ENCODE measurements around the gene RPS27. TPM values are rescaled to one million over a fixed set of nuclear protein-coding genes. Genes with fewer than 3 reads are reported as not detected.

RPS27 gene
- total and polyA plus RNA-seq, 2 of the 13 experiments (the other 11 are each of a cell fraction or from before 2014, with no cell fraction given) = 3,737 to 9,964 TPM

DNA sequence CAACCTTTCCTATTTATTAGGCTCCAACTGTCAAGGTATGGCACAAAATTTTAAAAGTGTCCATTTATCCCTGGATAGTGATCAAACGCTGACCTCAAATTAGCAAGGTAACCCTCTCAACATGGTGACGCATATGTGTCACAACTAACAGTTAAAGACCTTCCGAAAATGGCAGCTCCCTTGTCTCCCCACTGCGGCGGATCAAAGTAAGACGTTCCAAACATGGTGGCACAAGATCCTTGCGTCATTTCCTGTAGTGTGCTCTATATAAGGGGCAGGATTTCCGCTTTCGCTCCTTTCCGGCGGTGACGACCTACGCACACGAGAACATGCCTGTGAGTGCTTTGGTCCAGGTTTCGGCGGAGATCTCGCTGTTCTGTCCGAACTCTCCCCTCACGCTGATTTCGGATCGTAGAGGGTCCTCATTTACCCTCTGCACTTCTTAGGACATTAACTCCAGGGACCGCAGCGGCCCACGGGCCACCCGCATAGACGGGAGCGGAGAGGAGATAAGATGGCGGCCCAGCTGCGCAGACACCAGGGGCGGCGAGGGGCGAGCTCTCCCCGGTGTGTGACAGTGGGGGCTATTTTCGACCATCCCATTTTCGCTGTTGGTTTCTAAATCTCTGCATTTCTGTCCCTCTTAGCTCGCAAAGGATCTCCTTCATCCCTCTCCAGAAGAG is at the start of gene RPS27 (continued):
- TF ChIP-seq ZNF232 (CRISPR knock-in tag; IDR thresholded peaks at IDR 0.05; ENCODE audit: borderline replicate concordance) = peak; percentile 88; the same call in 1 of the 2 replicates
- TF ChIP-seq ZNF331 (CRISPR knock-in tag; IDR thresholded peaks at IDR 0.05) = peak; percentile 84
- TF ChIP-seq, protein P1, sequence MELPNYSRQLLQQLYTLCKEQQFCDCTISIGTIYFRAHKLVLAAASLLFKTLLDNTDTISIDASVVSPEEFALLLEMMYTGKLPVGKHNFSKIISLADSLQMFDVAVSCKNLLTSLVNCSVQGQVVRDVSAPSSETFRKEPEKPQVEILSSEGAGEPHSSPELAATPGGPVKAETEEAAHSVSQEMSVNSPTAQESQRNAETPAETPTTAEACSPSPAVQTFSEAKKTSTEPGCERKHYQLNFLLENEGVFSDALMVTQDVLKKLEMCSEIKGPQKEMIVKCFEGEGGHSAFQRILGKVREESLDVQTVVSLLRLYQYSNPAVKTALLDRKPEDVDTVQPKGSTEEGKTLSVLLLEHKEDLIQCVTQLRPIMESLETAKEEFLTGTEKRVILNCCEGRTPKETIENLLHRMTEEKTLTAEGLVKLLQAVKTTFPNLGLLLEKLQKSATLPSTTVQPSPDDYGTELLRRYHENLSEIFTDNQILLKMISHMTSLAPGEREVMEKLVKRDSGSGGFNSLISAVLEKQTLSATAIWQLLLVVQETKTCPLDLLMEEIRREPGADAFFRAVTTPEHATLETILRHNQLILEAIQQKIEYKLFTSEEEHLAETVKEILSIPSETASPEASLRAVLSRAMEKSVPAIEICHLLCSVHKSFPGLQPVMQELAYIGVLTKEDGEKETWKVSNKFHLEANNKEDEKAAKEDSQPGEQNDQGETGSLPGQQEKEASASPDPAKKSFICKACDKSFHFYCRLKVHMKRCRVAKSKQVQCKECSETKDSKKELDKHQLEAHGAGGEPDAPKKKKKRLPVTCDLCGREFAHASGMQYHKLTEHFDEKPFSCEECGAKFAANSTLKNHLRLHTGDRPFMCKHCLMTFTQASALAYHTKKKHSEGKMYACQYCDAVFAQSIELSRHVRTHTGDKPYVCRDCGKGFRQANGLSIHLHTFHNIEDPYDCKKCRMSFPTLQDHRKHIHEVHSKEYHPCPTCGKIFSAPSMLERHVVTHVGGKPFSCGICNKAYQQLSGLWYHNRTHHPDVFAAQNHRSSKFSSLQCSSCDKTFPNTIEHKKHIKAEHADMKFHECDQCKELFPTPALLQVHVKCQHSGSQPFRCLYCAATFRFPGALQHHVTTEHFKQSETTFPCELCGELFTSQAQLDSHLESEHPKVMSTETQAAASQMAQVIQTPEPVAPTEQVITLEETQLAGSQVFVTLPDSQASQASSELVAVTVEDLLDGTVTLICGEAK (IDR thresholded peaks at IDR 0.05) = peak; percentile 39; the same call in 1 of the 2 replicates
- TF ChIP-seq, protein P1 (CRISPR knock-in tag; IDR thresholded peaks at IDR 0.05) = no peak
- TF ChIP-seq GTF3A (CRISPR knock-in tag; conservative IDR thresholded peaks at IDR 0.05) = no peak
- 0 out of 2 replicates have a peak, but pooled peaks have one; percentile 61 for TF ChIP-seq SIX1 (CRISPR knock-in tag; IDR thresholded peaks at IDR 0.05; ENCODE audit: borderline replicate concordance)
- TF ChIP-seq NFIC (IDR thresholded peaks at IDR 0.05; ENCODE audit: low read length) = no peak
- TF ChIP-seq SP4 (CRISPR knock-in tag; IDR thresholded peaks at IDR 0.05) = peak; percentile 52; the same call in 1 of the 2 replicates
- TF ChIP-seq, protein P2, sequence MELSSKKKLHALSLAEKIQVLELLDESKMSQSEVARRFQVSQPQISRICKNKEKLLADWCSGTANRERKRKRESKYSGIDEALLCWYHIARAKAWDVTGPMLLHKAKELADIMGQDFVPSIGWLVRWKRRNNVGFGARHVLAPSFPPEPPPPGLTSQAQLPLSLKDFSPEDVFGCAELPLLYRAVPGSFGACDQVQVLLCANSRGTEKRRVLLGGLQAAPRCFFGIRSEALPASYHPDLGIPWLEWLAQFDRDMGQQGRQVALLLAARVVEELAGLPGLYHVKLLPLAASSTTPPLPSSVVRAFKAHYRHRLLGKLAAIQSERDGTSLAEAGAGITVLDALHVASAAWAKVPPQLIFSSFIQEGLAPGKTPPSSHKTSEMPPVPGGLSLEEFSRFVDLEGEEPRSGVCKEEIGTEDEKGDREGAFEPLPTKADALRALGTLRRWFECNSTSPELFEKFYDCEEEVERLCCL (CRISPR knock-in tag; IDR thresholded peaks at IDR 0.05; ENCODE audit: borderline replicate concordance) = no peak
- TF ChIP-seq ZMAT3 (CRISPR knock-in tag; conservative IDR thresholded peaks at IDR 0.05) = peak; percentile 69; the same call in 1 of the 2 replicates
- no peak for TF ChIP-seq KLF15 (CRISPR knock-in tag; IDR thresholded peaks at IDR 0.05; ENCODE audit: borderline replicate concordance)
- no peak for TF ChIP-seq THYN1 (CRISPR knock-in tag; IDR thresholded peaks at IDR 0.05; ENCODE audit: borderline replicate concordance, low read depth)
- TF ChIP-seq ZNF891 (CRISPR knock-in tag; IDR thresholded peaks at IDR 0.05) = peak; percentile 75; the same call in 1 of the 2 replicates
- no peak; the same call in 1 of the 2 replicates for TF ChIP-seq STAT5B (CRISPR knock-in tag; IDR thresholded peaks at IDR 0.05)
- TF ChIP-seq ZNF264 (CRISPR knock-in tag; IDR thresholded peaks at IDR 0.05) = 0 out of 2 replicates have a peak, but pooled peaks have one; percentile 55
- TF ChIP-seq, protein P3, sequence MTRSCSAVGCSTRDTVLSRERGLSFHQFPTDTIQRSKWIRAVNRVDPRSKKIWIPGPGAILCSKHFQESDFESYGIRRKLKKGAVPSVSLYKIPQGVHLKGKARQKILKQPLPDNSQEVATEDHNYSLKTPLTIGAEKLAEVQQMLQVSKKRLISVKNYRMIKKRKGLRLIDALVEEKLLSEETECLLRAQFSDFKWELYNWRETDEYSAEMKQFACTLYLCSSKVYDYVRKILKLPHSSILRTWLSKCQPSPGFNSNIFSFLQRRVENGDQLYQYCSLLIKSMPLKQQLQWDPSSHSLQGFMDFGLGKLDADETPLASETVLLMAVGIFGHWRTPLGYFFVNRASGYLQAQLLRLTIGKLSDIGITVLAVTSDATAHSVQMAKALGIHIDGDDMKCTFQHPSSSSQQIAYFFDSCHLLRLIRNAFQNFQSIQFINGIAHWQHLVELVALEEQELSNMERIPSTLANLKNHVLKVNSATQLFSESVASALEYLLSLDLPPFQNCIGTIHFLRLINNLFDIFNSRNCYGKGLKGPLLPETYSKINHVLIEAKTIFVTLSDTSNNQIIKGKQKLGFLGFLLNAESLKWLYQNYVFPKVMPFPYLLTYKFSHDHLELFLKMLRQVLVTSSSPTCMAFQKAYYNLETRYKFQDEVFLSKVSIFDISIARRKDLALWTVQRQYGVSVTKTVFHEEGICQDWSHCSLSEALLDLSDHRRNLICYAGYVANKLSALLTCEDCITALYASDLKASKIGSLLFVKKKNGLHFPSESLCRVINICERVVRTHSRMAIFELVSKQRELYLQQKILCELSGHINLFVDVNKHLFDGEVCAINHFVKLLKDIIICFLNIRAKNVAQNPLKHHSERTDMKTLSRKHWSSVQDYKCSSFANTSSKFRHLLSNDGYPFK (CRISPR knock-in tag; IDR thresholded peaks at IDR 0.05; ENCODE audit: borderline replicate concordance) = peak; percentile 95
